ENCODE results near the gene GNA14. TPM values are rescaled to one million over a fixed set of nuclear protein-coding genes. Genes with fewer than 3 reads are reported as not detected.
A peak's percentile ranks its signal among the peaks of the same experiment; 100 is the strongest.

Gene GNA14
- total RNA-seq, 3 donors from 2014 or later (not counting 1 experiment from before 2014, with no cell fraction given): 1.8 TPM; not detected in 2

- Histone ChIP-seq H3K36me3 (ENCODE audit: control insufficient read depth, insufficient read depth, low read length) (no peaks in the 10 kb centered on the region), H3K4me1 (ENCODE audit: control insufficient read depth, insufficient read depth, low read length) (no peaks in the 10 kb centered on the region), H3K27ac (ENCODE audit: low read length) (no peak overlapping the region), H3K27me3 (ENCODE audit: control insufficient read depth, insufficient read depth, low read length) (no peaks in the 10 kb centered on the region), H3K9me3 (ENCODE audit: control insufficient read depth, insufficient read depth, low read length) (no peaks in the 10 kb centered on the region), H3K4me3 (ENCODE audit: low read length) (no peak overlapping the region)
- Mint-ChIP-seq H3K4me1 (peaks cover 15 to 19% of the 10 kb centered on the region in 2 donors), H3K36me3 (no peaks in the 10 kb centered on the region), H3K27ac (no peak overlapping the region), H3K4me3 (no peak overlapping the region), H3K27me3 (ENCODE audit: low read depth in 2 of 2) (peaks cover 9 to 39% of the 10 kb centered on the region in 2 donors), H3K9me3 (no peaks in the 10 kb centered on the region)
- 62% methylated on average over 15 of the region's 15 CpGs for WGBS (ENCODE audit: insufficient coverage)
- ATAC-seq (peak; percentile 82), DNase-seq (peak in 1 of 2 donors; percentile 80)
- intact Hi-C loops (cut with micrococcal nuclease): loop anchor here (2.0 kb wide), 2 partner anchors 291 to 577 kb away; no protein-coding TSS in a partner anchor
- TF ChIP-seq CTCF (IDR thresholded peaks at IDR 0.05): peak; percentile 81
These were observed 190.1 kb downstream of the GNA14 start for GRCh38 chr9:77457916-77458592.

- no peaks in the 10 kb centered on the region for H3K9me3 Mint-ChIP-seq
- H3K36me3 ChIP-seq (ENCODE audit: control insufficient read depth, insufficient read depth, low read length): no peaks in the 10 kb centered on the region
- no peaks in the 10 kb centered on the region for H3K4me1 ChIP-seq (ENCODE audit: control insufficient read depth, insufficient read depth, low read length)
- peaks cover 15 to 19% of the 10 kb centered on the region in 2 donors for H3K4me1 Mint-ChIP-seq
- no peak overlapping the region for H3K27ac Mint-ChIP-seq
- 19% methylated on average over 9 of the region's 10 CpGs for WGBS (ENCODE audit: insufficient coverage)
- no peak overlapping the region for H3K4me3 Mint-ChIP-seq
- no peaks in the 10 kb centered on the region for H3K9me3 ChIP-seq (ENCODE audit: control insufficient read depth, insufficient read depth, low read length)
- H3K4me3 ChIP-seq (ENCODE audit: low read length): no peak overlapping the region
- peak; percentile 80 for TF ChIP-seq CTCF (IDR thresholded peaks at IDR 0.05)
- peaks cover 9 to 39% of the 10 kb centered on the region in 2 donors for H3K27me3 Mint-ChIP-seq (ENCODE audit: low read depth in 2 of 2)
- no peak overlapping the region for H3K27ac ChIP-seq (ENCODE audit: low read length)
- intact Hi-C loops (cut with micrococcal nuclease): loop anchor here (2.0 kb wide), 2 partner anchors 290 to 578 kb away; no protein-coding TSS in a partner anchor
- no peaks in the 10 kb centered on the region for H3K27me3 ChIP-seq (ENCODE audit: control insufficient read depth, insufficient read depth, low read length)
- no peaks in the 10 kb centered on the region for H3K36me3 Mint-ChIP-seq
- DNase-seq: peak; percentile 69 to 85
- peak; percentile 84 to 91 (median 87) for ATAC-seq
These were observed 191.2 kb downstream of the GNA14 start for GRCh38 chr9:77456829-77457437.

- Mint-ChIP-seq H3K4me3 (no peak overlapping the region), H3K27me3 (ENCODE audit: low read depth in 2 of 2) (peaks cover 17 to 52% of the 10 kb centered on the region in 2 donors), H3K36me3 (no peaks in the 10 kb centered on the region), H3K27ac (no peak overlapping the region), H3K9me3 (no peaks in the 10 kb centered on the region), H3K4me1 (peaks cover 15 to 19% of the 10 kb centered on the region in 2 donors)
- peak in 1 of 2 donors; percentile 59 for DNase-seq
- no peak overlapping the region for H3K4me3 ChIP-seq (ENCODE audit: low read length)
- WGBS (ENCODE audit: insufficient coverage): 68% methylated on average over 7 of the region's 8 CpGs
- no peaks in the 10 kb centered on the region for H3K27me3 ChIP-seq (ENCODE audit: control insufficient read depth, insufficient read depth, low read length)
- H3K4me1 ChIP-seq (ENCODE audit: control insufficient read depth, insufficient read depth, low read length): no peaks in the 10 kb centered on the region
- H3K27ac ChIP-seq (ENCODE audit: low read length): no peak overlapping the region
- TF ChIP-seq CTCF (IDR thresholded peaks at IDR 0.05): peak; percentile 50
- ATAC-seq: peak in 2 of 3 donors; percentile 39 to 41
- H3K36me3 ChIP-seq (ENCODE audit: control insufficient read depth, insufficient read depth, low read length): no peaks in the 10 kb centered on the region
- intact Hi-C loops (cut with micrococcal nuclease): no loop called here
- no peaks in the 10 kb centered on the region for H3K9me3 ChIP-seq (ENCODE audit: control insufficient read depth, insufficient read depth, low read length)
These were observed 192.7 kb downstream of the GNA14 start for GRCh38 chr9:77455312-77455927.
